Measurements from ENCODE around the gene THRA.

DNA sequence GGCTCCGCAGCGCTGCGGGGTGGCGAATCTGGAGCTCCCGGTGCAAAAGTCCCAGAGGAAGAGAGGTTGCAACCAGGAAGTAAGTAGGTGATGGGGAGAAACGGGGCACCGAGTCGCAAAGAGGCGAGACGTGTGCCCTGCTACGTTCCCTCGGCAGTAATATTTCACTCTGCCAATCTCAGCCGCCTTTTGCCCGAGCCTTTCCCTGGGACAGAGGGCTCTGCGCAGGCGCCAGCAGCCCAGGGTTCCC is 37.6 kb downstream of the THRA start, which contains the start of gene NR1D1:
- TF ChIP-seq, protein P1, sequence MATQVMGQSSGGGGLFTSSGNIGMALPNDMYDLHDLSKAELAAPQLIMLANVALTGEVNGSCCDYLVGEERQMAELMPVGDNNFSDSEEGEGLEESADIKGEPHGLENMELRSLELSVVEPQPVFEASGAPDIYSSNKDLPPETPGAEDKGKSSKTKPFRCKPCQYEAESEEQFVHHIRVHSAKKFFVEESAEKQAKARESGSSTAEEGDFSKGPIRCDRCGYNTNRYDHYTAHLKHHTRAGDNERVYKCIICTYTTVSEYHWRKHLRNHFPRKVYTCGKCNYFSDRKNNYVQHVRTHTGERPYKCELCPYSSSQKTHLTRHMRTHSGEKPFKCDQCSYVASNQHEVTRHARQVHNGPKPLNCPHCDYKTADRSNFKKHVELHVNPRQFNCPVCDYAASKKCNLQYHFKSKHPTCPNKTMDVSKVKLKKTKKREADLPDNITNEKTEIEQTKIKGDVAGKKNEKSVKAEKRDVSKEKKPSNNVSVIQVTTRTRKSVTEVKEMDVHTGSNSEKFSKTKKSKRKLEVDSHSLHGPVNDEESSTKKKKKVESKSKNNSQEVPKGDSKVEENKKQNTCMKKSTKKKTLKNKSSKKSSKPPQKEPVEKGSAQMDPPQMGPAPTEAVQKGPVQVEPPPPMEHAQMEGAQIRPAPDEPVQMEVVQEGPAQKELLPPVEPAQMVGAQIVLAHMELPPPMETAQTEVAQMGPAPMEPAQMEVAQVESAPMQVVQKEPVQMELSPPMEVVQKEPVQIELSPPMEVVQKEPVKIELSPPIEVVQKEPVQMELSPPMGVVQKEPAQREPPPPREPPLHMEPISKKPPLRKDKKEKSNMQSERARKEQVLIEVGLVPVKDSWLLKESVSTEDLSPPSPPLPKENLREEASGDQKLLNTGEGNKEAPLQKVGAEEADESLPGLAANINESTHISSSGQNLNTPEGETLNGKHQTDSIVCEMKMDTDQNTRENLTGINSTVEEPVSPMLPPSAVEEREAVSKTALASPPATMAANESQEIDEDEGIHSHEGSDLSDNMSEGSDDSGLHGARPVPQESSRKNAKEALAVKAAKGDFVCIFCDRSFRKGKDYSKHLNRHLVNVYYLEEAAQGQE (IDR thresholded peaks at IDR 0.05; ENCODE audit: insufficient replicate concordance, low read depth) = no peak
- TF ChIP-seq, protein P2, sequence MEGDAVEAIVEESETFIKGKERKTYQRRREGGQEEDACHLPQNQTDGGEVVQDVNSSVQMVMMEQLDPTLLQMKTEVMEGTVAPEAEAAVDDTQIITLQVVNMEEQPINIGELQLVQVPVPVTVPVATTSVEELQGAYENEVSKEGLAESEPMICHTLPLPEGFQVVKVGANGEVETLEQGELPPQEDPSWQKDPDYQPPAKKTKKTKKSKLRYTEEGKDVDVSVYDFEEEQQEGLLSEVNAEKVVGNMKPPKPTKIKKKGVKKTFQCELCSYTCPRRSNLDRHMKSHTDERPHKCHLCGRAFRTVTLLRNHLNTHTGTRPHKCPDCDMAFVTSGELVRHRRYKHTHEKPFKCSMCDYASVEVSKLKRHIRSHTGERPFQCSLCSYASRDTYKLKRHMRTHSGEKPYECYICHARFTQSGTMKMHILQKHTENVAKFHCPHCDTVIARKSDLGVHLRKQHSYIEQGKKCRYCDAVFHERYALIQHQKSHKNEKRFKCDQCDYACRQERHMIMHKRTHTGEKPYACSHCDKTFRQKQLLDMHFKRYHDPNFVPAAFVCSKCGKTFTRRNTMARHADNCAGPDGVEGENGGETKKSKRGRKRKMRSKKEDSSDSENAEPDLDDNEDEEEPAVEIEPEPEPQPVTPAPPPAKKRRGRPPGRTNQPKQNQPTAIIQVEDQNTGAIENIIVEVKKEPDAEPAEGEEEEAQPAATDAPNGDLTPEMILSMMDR (IDR thresholded peaks at IDR 0.05; ENCODE audit: insufficient read depth, low read length) = no peak
- TF ChIP-seq POLR2AphosphoS5 (IDR thresholded peaks at IDR 0.05; ENCODE audit: low read depth) (no peak; the same call in 1 of the 2 replicates), GABPA (IDR thresholded peaks at IDR 0.05; ENCODE audit: low read depth) (no peak), SPI1 (IDR thresholded peaks at IDR 0.05; ENCODE audit: borderline replicate concordance, low read depth) (no peak)
